GM18498 (cell line): ENCODE results near the gene IGSF3.

Experiments used
- ATAC-seq: cut with Tn5 transposase; IDR thresholded peaks from one replicate; pipeline ENCODE4 v1.9.1; 2021; ENCODE audit warnings: mild to moderate bottlenecking, moderate library complexity; ENCODE audit not compliant: unreplicated experiment

IGSF3 gene

GRCh38 chr1:116686723-116687352, 19.3 kb upstream of the IGSF3 start:
- ATAC-seq, result no peak

- ATAC-seq, result no peak
Measured at GRCh38 chr1:116686175-116686574, 18.6 kb upstream of the IGSF3 start.

DNA sequence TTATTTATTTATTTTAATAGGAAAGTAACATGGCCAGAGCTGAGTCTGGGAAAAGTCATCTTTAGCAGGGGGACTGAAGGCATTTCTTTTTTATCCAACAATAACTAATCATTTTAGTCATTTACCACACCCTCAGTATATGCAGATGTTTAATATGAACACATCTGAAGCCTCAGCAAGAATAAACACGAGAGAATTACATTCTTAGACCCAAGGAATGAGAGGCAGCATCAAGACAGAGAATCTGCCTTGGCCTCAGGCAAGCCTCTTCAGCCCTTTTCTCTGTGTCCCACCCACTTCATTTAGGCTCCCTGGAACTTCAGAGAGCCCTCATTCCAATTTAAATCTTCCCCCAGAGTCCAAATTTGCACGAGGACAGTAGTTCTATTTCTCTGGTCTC, 17.0 kb upstream of the IGSF3 start:
- no peak for ATAC-seq

GRCh38 chr1:116682641-116683221, 15.2 kb upstream of the IGSF3 start:
- no peak for ATAC-seq

DNA sequence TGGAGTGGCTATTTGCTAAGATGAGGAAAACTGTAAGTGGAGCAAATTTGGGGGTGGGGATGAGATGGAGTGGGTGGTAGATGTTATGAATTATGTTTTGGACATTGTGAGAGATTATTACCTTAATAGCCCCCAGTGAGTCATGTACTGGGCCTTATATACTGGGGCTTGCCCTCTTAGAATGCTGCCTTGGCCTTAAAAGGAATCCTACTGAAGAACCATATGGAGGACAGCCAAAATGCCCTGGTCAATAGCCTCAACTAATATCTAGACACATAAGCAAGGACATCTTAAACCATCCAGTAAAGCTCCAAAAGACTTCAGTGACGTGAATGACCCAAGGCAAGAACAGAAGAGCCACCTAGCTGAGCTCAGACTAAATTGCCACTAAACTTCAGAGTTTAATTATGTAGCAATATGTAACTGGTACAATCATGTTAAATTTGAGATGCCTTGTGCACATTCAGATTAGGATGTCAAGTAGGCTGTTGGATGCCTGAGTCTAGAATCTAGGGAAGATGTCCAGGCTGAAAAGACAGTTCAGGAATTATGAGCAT, 13.9 kb upstream of the IGSF3 start:
- ATAC-seq, result no peak

GRCh38 chr1:116680752-116681151, 13.2 kb upstream of the IGSF3 start:
- ATAC-seq, result no peak

GRCh38 chr1:116679828-116680628, 12.5 kb upstream of the IGSF3 start:
- no peak for ATAC-seq

DNA sequence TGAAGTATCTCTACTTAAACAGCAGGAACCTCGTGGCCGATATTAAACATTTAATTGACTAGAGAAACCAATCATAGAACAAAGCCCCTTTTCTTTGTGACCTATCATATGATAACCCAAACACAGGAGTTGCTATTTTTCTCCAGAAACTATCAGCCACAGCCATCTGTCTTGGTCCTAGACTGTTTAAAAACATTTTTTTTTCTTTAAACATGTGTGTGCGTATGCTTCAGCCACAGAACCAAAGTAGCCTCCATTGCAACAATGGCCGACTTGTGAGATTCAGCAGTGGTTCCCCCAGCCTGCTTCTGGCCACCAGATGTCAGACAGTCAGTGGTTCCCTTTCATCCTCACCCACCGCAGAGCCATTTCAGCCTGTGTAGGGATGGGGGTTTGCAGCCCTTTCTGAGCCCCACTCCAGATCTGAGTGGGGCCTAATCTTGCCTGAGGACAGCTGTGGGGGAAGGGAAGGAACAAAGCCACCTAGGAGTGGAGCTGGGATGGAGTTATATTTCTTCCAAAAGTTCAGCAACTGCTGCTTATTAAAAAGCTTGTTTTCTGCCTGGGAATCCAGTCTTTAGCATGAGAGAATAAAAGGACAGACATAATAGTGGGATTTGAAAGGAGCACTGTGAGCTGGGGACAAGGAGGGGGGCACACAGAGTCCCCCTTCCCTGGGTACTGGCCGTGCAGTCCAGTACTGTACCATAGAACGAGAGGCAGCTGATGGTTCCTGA, 11.7 kb upstream of the IGSF3 start:
- no peak for ATAC-seq

GRCh38 chr1:116678732-116679090, 11.2 kb upstream of the IGSF3 start:
- ATAC-seq, result no peak

- ATAC-seq, result no peak
Measured at GRCh38 chr1:116677474-116678062, 10.0 kb upstream of the IGSF3 start.

DNA sequence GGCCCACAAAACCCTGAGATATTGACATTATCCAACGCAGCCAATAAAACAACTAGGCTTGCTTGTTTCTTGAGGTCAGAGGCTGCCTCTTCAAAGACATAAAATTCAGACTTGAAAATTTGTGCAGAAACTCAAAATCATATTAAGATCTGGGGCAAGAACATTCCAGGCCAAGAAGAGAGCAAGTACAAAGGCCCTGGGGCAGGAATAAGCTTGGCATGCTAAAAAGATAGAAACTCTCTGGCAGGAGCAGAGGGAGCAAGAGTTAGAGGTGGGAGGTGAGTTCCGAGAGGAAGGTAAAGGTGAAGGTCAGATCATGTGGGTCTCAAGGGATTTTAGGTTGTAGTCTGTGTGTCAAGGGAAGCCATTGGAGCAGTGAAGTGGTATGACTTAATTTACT, 8.8 kb upstream of the IGSF3 start:
- ATAC-seq, result no peak

GRCh38 chr1:116674751-116675150, 7.2 kb upstream of the IGSF3 start:
- no peak for ATAC-seq

DNA sequence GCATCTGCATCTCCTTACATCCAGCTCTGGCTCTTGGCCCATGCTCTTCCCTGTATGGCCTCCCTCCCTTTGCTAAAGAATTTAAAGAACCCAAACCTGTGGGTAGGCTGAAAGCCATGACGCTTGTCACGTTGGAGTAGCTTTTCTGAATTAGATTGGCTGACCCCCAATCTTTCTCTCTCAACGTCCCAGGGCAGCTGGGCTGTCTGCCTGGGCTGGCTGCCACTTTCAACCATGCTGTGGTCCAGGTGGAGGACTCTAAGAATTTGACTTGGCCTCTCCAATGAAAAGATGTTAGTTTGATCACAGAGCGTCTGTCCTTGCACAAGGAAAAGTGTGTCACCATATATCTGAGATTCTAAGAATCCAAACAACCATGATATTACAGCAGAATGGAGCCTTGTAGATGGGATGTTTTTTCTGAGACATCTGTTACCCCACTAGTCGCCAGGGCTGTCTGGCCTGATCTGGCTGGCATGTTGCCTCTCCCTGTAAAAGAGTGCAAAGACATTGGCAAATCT, 6.5 kb upstream of the IGSF3 start:
- no peak for ATAC-seq

- no peak for ATAC-seq
Measured at GRCh38 chr1:116671912-116672311, 4.4 kb upstream of the IGSF3 start.

DNA sequence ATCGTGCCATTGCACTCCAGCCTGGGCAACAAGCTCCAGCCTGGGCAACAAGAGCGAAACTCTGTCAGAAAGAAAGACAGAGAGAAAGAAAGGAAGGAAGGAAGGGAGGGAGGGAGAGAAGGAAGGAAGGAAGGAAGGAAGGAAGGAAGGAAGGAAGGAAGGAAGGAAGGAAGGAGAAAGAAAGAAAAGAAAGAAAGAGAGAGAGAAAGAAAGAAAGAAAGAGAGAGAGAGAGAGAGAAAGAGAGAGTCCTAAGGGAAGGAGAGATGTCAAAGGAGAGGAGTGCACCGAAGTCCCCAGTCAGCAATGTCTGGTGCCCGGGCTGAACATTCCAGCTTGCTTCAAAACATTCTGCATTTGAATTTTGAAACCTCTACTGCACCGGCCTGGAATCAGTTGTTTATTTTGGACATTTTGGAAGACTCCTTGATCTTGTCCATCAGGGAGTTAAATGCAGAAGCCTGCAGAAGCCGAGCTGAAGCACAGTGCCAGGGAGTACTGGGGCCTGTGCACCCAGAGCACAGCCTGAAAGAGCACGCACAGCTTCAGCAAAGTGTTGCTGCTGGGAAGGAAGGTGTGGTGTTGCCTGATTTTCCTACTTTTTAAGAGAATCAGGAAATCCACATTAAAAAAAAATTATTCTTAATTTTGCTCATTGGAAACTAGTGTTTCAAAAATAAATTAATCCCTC, 3.7 kb upstream of the IGSF3 start:
- ATAC-seq, result no peak

DNA sequence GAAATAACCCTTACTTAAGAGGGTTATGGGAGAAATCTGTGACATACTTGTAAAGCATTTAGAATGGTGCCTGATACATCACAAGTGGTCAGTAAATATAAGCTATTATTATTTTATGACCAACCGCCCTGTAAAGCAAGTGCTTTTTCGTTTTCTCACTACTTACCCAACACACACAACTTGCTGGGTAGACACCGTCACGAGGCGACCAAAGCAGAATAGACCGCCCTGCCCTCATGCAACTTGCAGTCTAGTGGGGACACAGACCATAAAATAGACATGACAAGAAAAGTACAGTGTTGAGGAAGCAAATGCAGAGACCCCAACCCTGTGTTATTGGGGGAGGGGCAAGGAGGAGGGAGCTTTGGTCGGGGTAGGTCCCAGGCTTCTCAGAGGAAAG, 744 bp upstream of the IGSF3 start:
- ATAC-seq, result no peak

- ATAC-seq, result peak; percentile 13
Measured at GRCh38 chr1:116667078-116667574, 407 bp downstream of the IGSF3 start.

DNA sequence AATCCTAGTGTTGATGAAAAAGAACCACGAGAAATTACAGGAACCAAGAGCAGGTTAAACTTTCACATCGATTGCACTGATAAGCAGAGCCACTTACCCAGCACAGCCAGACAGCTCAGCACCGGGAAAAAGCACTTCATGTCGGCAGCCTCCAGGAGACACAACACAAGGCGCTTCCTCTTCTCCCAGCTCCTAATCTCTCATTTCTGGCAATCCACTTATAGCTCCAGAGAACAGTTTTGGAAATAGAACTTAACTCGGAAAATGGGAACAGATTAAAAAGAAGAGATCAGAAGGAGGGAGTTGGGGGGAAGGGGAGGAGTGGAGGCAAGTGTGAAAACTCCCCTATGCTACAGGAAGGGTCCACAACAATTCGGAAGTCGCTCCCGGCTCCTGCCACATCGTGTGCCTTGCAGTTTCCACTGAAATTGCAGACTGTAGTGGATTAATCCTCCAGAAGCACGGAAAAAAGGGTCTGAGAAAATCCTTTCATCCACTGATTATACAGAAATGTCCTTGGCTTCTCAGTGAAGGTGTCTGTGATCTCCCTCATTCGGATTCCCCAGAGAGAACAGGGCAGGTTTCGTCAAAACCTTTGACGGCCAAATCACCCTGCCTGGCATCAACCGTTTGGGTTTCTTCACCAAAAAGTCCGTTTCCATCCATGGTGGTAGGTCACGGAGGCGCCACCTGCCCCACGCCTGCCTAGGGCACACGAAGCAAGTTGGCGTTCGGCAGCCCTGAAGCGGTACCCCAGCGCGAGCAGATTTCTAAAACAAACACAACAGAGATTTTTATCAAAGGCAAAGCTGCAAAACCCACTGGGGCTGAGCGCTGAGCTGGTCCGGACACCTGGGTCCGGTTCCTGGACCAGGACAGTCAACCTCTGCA, 1.1 kb downstream of the IGSF3 start:
- ATAC-seq, result peak; percentile 16

GRCh38 chr1:116664978-116665371, 2.6 kb downstream of the IGSF3 start:
- no peak for ATAC-seq
